ENCODE measurements around the gene RALGDS.

The RALGDS gene

DNA sequence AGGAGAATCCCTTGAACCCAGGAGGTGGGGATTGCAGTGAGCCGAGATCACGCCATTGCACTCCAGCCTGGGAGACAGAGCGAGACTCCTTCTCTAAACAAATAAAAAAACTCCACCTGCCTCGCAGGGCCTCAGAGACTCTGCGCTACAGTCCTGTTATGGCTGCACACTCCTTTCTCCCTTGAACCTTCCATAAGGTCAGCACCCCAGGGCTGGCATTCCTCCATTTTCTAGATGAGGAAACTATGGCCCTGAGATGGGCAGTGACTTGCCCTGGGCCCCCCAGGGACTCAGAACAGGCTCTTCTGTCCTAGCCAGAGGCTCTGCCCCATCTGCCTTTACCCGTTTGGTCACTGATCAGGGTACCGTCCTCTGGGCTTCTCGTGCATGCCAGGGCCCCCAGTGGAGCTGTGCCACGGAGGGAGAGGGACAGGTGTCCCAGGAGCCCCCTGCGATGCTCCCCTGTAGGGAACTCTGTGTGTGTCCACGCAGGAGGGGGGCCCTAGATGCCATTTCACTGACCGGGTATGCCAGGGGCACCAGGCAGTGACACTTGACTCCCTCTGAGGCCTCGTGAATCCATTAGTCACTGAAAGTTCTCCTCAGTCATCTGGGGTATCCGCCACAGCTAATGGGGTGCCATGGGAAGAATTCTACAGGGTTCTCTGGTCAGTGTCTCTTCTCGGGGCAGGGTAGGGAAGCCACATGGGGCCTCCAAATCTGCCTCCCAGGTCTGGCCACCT is 16.2 kb downstream of the RALGDS start:
- Histone ChIP-seq H3K4me1 (ENCODE audit: low read length) (no peaks in the 10 kb centered on the region), H3K36me3 (replicated peaks; ENCODE audit: low read depth, low read length) (peaks cover 22% of the 10 kb centered on the region), H3K4me3 (ENCODE audit: low read length) (no peak overlapping the region), H3K4me2 (ENCODE audit: low read length) (no peak overlapping the region), H3K9me3 (ENCODE audit: insufficient read depth, low read length) (no peaks in the 10 kb centered on the region), H2AFZ (ENCODE audit: low read depth, low read length) (no peak overlapping the region), H3K27ac (ENCODE audit: low read length) (no peak overlapping the region), H3K9ac (ENCODE audit: low read length) (no peak overlapping the region), H4K20me1 (ENCODE audit: insufficient read depth, low read length) (no peaks in the 10 kb centered on the region; the same call in 1 of the 2 replicates), H3K79me2 (ENCODE audit: low read length) (no peaks in the 10 kb centered on the region), H3K27me3 (ENCODE audit: low read depth, low read length) (no peaks in the 10 kb centered on the region)
- TF ChIP-seq EZH2phosphoT487 (IDR thresholded peaks at IDR 0.05; ENCODE audit: low read depth) (no peak), CTCF (IDR thresholded peaks at IDR 0.05; ENCODE audit: low read depth, low read length) (no peak)

- Histone ChIP-seq H3K9ac (ENCODE audit: low read length) (no peak overlapping the region), H3K27ac (ENCODE audit: low read length) (no peak overlapping the region), H3K79me2 (ENCODE audit: low read length) (no peaks in the 10 kb centered on the region), H3K9me3 (ENCODE audit: insufficient read depth, low read length) (no peaks in the 10 kb centered on the region), H3K27me3 (ENCODE audit: low read depth, low read length) (no peaks in the 10 kb centered on the region), H3K4me3 (ENCODE audit: low read length) (no peak overlapping the region), H3K4me2 (ENCODE audit: low read length) (no peak overlapping the region), H2AFZ (ENCODE audit: low read depth, low read length) (no peak overlapping the region), H3K36me3 (replicated peaks; ENCODE audit: low read depth, low read length) (peaks cover 28% of the 10 kb centered on the region), H3K4me1 (ENCODE audit: low read length) (no peaks in the 10 kb centered on the region), H4K20me1 (ENCODE audit: insufficient read depth, low read length) (no peaks in the 10 kb centered on the region; the same call in 1 of the 2 replicates)
- TF ChIP-seq EZH2phosphoT487 (IDR thresholded peaks at IDR 0.05; ENCODE audit: low read depth) (no peak), CTCF (IDR thresholded peaks at IDR 0.05; ENCODE audit: low read depth, low read length) (no peak)
Measured at GRCh38 chr9:133103987-133104505, 17.0 kb downstream of the RALGDS start.

DNA sequence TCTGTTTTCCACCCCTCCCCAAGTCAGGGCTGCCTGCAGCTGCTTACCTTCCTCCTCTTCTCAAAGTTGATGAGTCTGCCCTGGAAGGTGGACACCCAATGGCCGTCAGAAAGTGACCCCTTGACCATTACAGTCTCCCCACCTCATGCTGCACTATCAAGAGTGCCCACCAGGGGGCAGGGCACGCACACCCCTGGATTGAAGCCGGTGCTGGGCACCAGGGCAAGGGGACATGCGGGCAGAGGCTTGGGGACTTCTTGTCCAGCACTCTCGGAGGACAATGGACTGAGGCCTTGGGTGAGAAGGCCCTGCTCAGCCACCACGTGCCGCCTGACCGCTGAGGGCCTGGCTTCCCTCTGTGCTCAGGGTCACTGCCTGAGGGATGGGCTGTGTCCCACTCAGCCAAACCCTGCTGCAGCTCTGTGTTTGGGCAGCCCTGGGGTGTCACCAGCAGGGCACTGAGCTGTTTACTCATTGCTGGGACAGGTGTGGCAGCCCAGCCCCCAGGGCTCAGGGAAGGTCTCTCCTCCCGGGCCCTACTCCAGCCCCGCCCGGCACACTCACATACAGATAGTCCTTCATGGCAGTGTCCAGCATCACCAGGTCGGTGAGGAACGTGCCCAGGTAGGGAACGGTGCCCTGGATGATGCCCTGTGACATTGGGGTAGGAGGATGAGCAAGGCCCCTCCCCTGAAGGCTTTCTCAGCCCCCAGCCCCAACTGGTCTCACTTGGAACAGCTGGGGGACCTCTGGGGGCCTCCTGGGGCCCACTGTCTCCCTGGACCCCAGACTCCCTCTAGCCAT is 17.7 kb downstream of the RALGDS start:
- Histone ChIP-seq H3K4me1 (ENCODE audit: low read length) (no peaks in the 10 kb centered on the region), H3K27ac (ENCODE audit: low read length) (no peak overlapping the region), H3K36me3 (replicated peaks; ENCODE audit: low read depth, low read length) (peaks cover 31% of the 10 kb centered on the region), H3K27me3 (ENCODE audit: low read depth, low read length) (no peaks in the 10 kb centered on the region), H2AFZ (ENCODE audit: low read depth, low read length) (no peak overlapping the region), H3K79me2 (ENCODE audit: low read length) (no peaks in the 10 kb centered on the region), H3K9ac (ENCODE audit: low read length) (no peak overlapping the region), H3K9me3 (ENCODE audit: insufficient read depth, low read length) (no peaks in the 10 kb centered on the region), H4K20me1 (ENCODE audit: insufficient read depth, low read length) (no peaks in the 10 kb centered on the region; the same call in 1 of the 2 replicates), H3K4me3 (ENCODE audit: low read length) (no peak overlapping the region), H3K4me2 (ENCODE audit: low read length) (no peak overlapping the region)
- no peak for TF ChIP-seq EZH2phosphoT487 (IDR thresholded peaks at IDR 0.05; ENCODE audit: low read depth)
- TF ChIP-seq CTCF (IDR thresholded peaks at IDR 0.05; ENCODE audit: low read depth, low read length): peak; percentile 86
